ENCODE results near the gene LRRN2.

Gene LRRN2

GRCh38 chr1:204600203-204600602 is 85.3 kb downstream of the LRRN2 start:
- no peak for DNase-seq (ENCODE audit: low spot score)

GRCh38 chr1:204599596-204599995 is 85.9 kb downstream of the LRRN2 start:
- DNase-seq (ENCODE audit: low spot score) = no peak

GRCh38 chr1:204599098-204599497 is 86.4 kb downstream of the LRRN2 start:
- no peak for DNase-seq (ENCODE audit: low spot score)

- DNase-seq (ENCODE audit: low spot score) = no peak
Observed at GRCh38 chr1:204598319-204598969, 87.1 kb downstream of the LRRN2 start.

GRCh38 chr1:204592246-204592948 is 93.1 kb downstream of the LRRN2 start:
- no peak for DNase-seq (ENCODE audit: low spot score)

- no peak for DNase-seq (ENCODE audit: low spot score)
Observed at GRCh38 chr1:204591473-204592090, 94.0 kb downstream of the LRRN2 start.

- no peak for DNase-seq (ENCODE audit: low spot score)
Observed at GRCh38 chr1:204589409-204590038, 96.0 kb downstream of the LRRN2 start.

GRCh38 chr1:204588826-204589225 is 96.7 kb downstream of the LRRN2 start:
- peak; percentile 49 for DNase-seq (ENCODE audit: low spot score)

- DNase-seq (ENCODE audit: low spot score) = no peak
Observed at GRCh38 chr1:204587621-204588020, 97.9 kb downstream of the LRRN2 start.

GRCh38 chr1:204584699-204585372 is 100.7 kb downstream of the LRRN2 start:
- peak; percentile 56 for DNase-seq (ENCODE audit: low spot score)

- no peak for DNase-seq (ENCODE audit: low spot score)
Observed at GRCh38 chr1:204583909-204584632, 101.5 kb downstream of the LRRN2 start.

GRCh38 chr1:204581759-204582158 is 103.8 kb downstream of the LRRN2 start:
- DNase-seq (ENCODE audit: low spot score) = no peak

- no peak for DNase-seq (ENCODE audit: low spot score)
Observed at GRCh38 chr1:204580862-204581261, 104.7 kb downstream of the LRRN2 start.

GRCh38 chr1:204579681-204580080 is 105.9 kb downstream of the LRRN2 start:
- DNase-seq (ENCODE audit: low spot score) = no peak

- DNase-seq (ENCODE audit: low spot score) = peak; percentile 63
Observed at GRCh38 chr1:204578867-204579664, 106.5 kb downstream of the LRRN2 start.

- no peak for DNase-seq (ENCODE audit: low spot score)
Observed at GRCh38 chr1:204577794-204578478, 107.6 kb downstream of the LRRN2 start.

- peak; percentile 40 for DNase-seq (ENCODE audit: low spot score)
Observed at GRCh38 chr1:204576422-204576821, 109.1 kb downstream of the LRRN2 start.

GRCh38 chr1:204575221-204576190 is 110.0 kb downstream of the LRRN2 start:
- DNase-seq (ENCODE audit: low spot score) = no peak

- no peak for DNase-seq (ENCODE audit: low spot score)
Observed at GRCh38 chr1:204574865-204575163, 110.7 kb downstream of the LRRN2 start.

Data from iPS-NIHi11 (cell line).